HG02943 (cell line): Measurements from ENCODE around the gene SERINC1.

ENCODE experiments used
- ATAC-seq: cut with Tn5 transposase; IDR thresholded peaks from one replicate; pipeline ENCODE4 v1.9.1; 2021; ENCODE audit warnings: mild to moderate bottlenecking, low read depth, moderate library complexity; ENCODE audit not compliant: unreplicated experiment

The SERINC1 gene

DNA sequence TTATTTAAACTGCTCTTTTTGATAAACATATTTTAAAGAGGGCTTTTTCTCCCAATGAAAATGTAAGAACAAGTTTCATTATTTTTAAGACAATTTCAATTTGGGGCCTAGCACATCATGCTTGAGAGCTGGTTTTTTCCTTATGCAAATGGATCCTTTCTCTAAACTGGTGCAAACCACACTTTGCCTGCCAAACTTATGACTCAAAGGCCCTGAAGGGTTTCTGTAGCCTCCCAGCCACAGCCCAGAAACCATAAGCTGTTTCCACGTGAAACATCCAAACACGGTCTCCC lies 72.6 kb downstream of the SERINC1 start:
- ATAC-seq: no peak

DNA sequence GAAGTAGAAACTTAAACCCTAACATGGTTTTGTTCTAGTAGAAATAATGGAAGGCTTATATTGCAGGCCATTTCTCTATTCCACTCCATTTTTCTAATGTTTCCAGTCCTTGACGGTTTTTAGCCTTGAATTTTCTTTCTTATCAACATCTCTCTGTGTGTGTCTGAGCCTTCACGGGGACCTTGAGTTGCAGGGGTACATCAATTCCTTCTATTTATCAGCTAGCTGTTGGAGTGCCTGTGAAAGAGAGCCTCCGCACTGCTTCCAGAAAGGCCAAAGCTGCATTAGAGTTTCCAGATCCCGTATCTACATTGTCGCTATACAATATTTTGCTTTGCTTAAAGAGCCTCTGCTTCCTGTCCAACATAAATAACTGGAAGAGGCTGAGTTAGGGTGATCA lies 77.6 kb downstream of the SERINC1 start:
- no peak for ATAC-seq

DNA sequence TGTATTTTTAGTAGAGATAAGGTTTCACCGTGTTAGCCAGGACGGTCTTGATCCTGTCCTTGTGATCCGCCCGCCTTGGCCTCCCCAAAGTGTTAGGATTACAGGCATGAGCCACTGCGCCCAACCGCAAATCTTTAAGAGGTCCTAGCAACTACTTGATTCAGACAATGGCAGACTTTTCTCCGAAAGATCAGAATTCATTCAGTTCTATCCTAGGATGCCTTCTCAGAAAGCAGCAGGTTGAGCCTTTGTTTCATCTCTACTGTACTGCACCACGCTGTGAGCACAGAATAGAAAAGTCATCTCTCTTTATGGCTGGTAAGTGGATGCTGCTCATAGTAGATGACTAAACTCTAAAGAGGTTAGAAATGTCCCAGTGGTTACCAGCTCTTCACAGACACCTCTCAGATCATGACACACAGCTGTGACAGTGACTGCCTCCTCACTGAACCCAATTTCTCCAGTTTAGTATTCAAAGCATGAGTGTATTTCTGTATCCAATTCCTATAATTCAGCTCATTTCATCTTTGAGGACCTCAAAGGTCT lies 78.2 kb downstream of the SERINC1 start:
- no peak for ATAC-seq
